Trophoblast cell (in vitro differentiated cells and primary cell): ENCODE measurements around the gene KCNIP3.

ENCODE experiments used
- DNase-seq, 2 donors: peaks; one replicate each; pipeline ENCODE4 v3.0.0-alpha.2; 2016
- H2AFZ ChIP-seq: 2 replicates; pipeline ENCODE4 v1.6.1; 2013; ENCODE audit warnings: low read length, moderate library complexity, mild to moderate bottlenecking; ENCODE audit not compliant: insufficient read depth, poor library complexity
- H2AK5ac ChIP-seq: 2 replicates; pipeline ENCODE4 v1.6.1; 2013; ENCODE audit warnings: mild to moderate bottlenecking, low read length
- H2BK120ac ChIP-seq: 2 replicates; pipeline ENCODE4 v1.6.1; 2013; ENCODE audit warnings: low read length, mild to moderate bottlenecking, moderate library complexity; ENCODE audit not compliant: insufficient read depth, poor library complexity
- H2BK12ac ChIP-seq: 2 replicates; pipeline ENCODE4 v1.6.1; 2013; ENCODE audit warnings: mild to moderate bottlenecking, low read length, moderate library complexity
- H2BK5ac ChIP-seq: 2 replicates; pipeline ENCODE4 v1.6.1; 2013; ENCODE audit warnings: low read length, low read depth, moderate library complexity, mild to moderate bottlenecking; ENCODE audit not compliant: poor library complexity
- H3K14ac ChIP-seq: 2 replicates; pipeline ENCODE4 v1.6.1; 2013; ENCODE audit warnings: mild to moderate bottlenecking, low read length
- H3K18ac ChIP-seq: 2 replicates; pipeline ENCODE4 v1.6.1; 2013; ENCODE audit warnings: mild to moderate bottlenecking, low read length
- H3K23ac ChIP-seq: 2 replicates; pipeline ENCODE4 v1.6.1; 2013; ENCODE audit warnings: low read length
- H3K27ac ChIP-seq: 2 replicates; pipeline ENCODE4 v1.5.1; 2013; ENCODE audit warnings: low read depth, mild to moderate bottlenecking, inconsistent platforms, low read length, moderate library complexity
- H3K27me3 ChIP-seq: 2 replicates; pipeline ENCODE4 v1.6.1; 2013; ENCODE audit warnings: inconsistent platforms, mild to moderate bottlenecking, low read length, moderate library complexity; ENCODE audit not compliant: insufficient read depth
- H3K36me3 ChIP-seq, 2 experiments: 1 replicate in 1 of 2; 2 replicates in 1 of 2; pipeline ENCODE4 v1.6.1; 2013; ENCODE audit warnings: low read length in 2 of 2, mild to moderate bottlenecking in 2 of 2, moderate library complexity in 1 of 2; ENCODE audit not compliant: insufficient read depth in 2 of 2, control insufficient read depth in 1 of 2
- H3K4ac ChIP-seq: 2 replicates; pipeline ENCODE4 v1.6.1; 2013; ENCODE audit warnings: low read depth, mild to moderate bottlenecking, low read length, moderate library complexity
- H3K4me1 ChIP-seq, 2 experiments: 1 replicate in 1 of 2; 2 replicates in 1 of 2; pipeline ENCODE4 v1.6.1; 2013; ENCODE audit warnings: low read length in 2 of 2, mild to moderate bottlenecking in 2 of 2, moderate library complexity in 1 of 2; ENCODE audit not compliant: insufficient read depth in 2 of 2, control insufficient read depth in 1 of 2
- H3K4me2 ChIP-seq: 2 replicates; pipeline ENCODE4 v1.6.1; 2013; ENCODE audit warnings: inconsistent platforms, mild to moderate bottlenecking, low read length, moderate library complexity
- H3K4me3 ChIP-seq: 2 replicates; pipeline ENCODE4 v1.5.1; 2013; ENCODE audit warnings: mild to moderate bottlenecking, low read depth, low read length, inconsistent platforms
- H3K79me1 ChIP-seq: one replicate; pipeline ENCODE4 v1.6.1; 2013; ENCODE audit warnings: low read length
- H3K79me2 ChIP-seq: 2 replicates; pipeline ENCODE4 v1.6.1; 2013; ENCODE audit warnings: low read length, mild to moderate bottlenecking; ENCODE audit not compliant: control insufficient read depth, insufficient read depth, poor library complexity
- H3K9ac ChIP-seq: 2 replicates; pipeline ENCODE4 v1.6.1; 2013; ENCODE audit warnings: mild to moderate bottlenecking, low read length
- H3K9me3 ChIP-seq: 2 replicates; pipeline ENCODE4 v1.6.1; 2013; ENCODE audit warnings: low read depth, mild to moderate bottlenecking, control low read depth, inconsistent platforms, low read length; ENCODE audit not compliant: insufficient read depth
- H4K12ac ChIP-seq: 2 replicates; pipeline ENCODE4 v1.6.1; 2013; ENCODE audit warnings: low read depth, mild to moderate bottlenecking, low read length, moderate library complexity
- H4K8ac ChIP-seq: 2 replicates; pipeline ENCODE4 v1.6.1; 2013; ENCODE audit warnings: low read depth, mild to moderate bottlenecking, low read length, moderate library complexity
- H4K91ac ChIP-seq: one replicate; pipeline ENCODE4 v1.6.1; 2013; ENCODE audit warnings: low read depth, mild to moderate bottlenecking, low read length, moderate library complexity
- WGBS: extraction: QIAGEN DNeasy Blood & Tissue Kit; methylation state at CpG from one replicate; pipeline ENCODE4 v1.1.7; 2013; ENCODE audit warnings: missing lambda C conversion rate; ENCODE audit not compliant: insufficient read length, insufficient coverage; ENCODE audit errors: extremely low coverage; 5-methylcytosine and 5-hydroxymethylcytosine counted together

KCNIP3 gene

DNA sequence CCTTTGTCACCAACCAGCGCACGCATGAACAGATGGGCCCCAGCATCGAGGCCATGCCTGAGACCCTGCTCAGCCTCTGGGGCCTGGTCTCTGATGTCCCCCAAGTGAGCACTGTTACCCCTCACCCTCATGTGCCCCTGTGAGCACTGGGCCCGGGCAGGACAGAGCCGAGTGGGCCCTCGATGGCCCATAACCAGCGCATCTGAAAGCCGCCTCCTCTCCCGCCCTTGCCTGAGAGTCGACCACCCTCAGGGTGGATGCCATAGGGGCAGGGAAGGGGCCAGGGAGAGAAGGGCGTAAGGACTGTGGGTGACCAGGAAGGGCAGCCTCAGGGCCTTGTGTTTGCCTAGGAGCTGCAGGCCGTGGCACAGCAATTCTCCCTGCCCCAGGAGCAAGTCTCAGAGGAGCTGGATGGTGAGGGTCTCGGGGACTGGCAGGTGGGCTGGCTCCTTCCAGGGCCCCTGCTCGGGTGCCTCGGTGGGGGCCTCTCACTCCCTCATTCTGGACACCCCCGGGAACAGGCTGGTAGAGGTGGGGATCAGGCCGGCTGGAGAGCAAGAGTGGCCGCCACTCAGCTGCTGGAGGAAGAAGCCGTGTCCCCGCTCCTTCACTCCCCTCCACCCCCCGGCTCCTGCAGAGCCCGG is 20.8 kb upstream of the KCNIP3 start:
- H2AK5ac ChIP-seq, result no peak overlapping the region
- no peak overlapping the region for H3K4ac ChIP-seq

DNA sequence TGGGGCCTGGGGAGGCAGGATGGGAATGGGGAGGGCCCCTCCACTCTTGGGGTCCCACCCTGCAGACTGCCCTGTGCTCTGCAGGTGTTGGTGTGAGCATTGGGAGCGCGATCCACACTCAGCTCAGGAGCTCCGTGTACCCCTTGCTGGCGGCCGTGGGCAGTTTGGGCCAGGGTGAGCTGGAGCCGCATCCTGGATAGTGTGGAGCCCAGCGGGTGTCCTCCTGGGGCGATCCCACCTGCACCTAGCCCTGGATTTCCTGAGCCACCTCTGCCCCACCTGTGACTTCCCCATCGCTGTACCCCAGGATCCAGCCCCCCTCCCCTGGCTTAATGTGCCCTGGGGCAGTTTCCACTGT is 20.3 kb upstream of the KCNIP3 start:
- Histone ChIP-seq H2BK12ac (no peak overlapping the region), H3K9me3 (peaks cover 2% of the 10 kb centered on the region), H3K27me3 (no peaks in the 10 kb centered on the region), H2AFZ (no peak overlapping the region), H3K14ac (no peak overlapping the region), H3K4me1 (peaks cover 32 to 36% of the 10 kb centered on the region in 2 experiments), H3K4me3 (no peak overlapping the region), H2BK120ac (no peak overlapping the region), H3K4ac (no peak overlapping the region), H3K9ac (no peak overlapping the region), H3K23ac (no peak overlapping the region), H3K36me3 (no peaks in the 10 kb centered on the region), H4K8ac (no peak overlapping the region), H3K79me1 (peaks cover 14% of the 10 kb centered on the region), H2BK5ac (no peak overlapping the region), H3K4me2 (no peak overlapping the region), H3K79me2 (peaks cover 7% of the 10 kb centered on the region), H3K18ac (no peak overlapping the region), H3K27ac (no peak overlapping the region), H4K91ac (no peak overlapping the region), H4K12ac (no peak overlapping the region), H2AK5ac (no peak overlapping the region)
- no CpG with 5 or more reads among the region's 9 CpGs for WGBS
- no peak for DNase-seq

More for the DNA sequence above, 20.8 kb upstream of the KCNIP3 start:
- Histone ChIP-seq H3K9me3 (peaks cover under 1% of the 10 kb centered on the region), H4K91ac (no peak overlapping the region), H3K4me1 (peaks cover 34 to 40% of the 10 kb centered on the region in 2 experiments), H3K79me1 (peaks cover 14% of the 10 kb centered on the region), H3K9ac (no peak overlapping the region), H3K4me2 (no peak overlapping the region), H3K18ac (no peak overlapping the region), H2BK120ac (no peak overlapping the region), H3K36me3 (no peaks in the 10 kb centered on the region), H3K14ac (no peak overlapping the region), H3K27ac (no peak overlapping the region), H3K27me3 (no peaks in the 10 kb centered on the region), H2BK5ac (no peak overlapping the region), H3K23ac (no peak overlapping the region), H4K12ac (no peak overlapping the region), H4K8ac (no peak overlapping the region), H2BK12ac (no peak overlapping the region), H3K79me2 (peaks cover 7% of the 10 kb centered on the region), H2AFZ (no peak overlapping the region), H3K4me3 (no peak overlapping the region)
- WGBS, result no CpG with 5 or more reads among the region's 22 CpGs
- no peak for DNase-seq

DNA sequence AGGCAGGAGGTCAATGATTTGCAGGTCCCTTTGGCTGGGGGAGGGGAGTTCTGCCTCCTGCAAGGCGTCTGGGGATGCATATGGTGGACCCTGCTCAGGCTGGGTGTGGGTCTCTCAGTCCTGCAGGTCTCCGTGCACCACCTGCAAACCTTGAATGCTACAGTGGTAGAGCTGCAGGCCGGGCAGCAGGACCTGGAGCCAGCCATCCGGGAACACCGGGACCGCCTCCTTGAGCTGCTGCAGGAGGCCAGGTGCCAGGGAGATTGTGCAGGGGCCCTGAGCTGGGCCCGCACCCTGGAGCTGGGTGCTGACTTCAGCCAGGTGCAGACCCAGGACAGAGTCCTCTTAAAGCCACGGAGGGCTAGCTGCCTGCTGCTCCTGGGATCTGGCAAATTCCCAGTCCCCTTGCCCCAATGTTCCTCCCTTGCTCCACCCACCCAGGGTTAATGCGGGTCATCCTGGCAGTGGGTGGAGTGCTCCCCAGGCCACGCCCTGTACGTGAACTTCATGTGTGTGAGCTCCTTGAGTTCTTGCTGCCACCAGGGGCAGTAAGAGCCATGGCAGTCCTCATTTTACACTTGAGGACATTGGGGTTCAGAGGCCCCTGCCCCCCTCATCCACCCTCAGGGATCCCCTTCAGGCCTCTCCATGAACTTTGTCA is 19.8 kb upstream of the KCNIP3 start:
- no peak overlapping the region for H2AFZ ChIP-seq

DNA sequence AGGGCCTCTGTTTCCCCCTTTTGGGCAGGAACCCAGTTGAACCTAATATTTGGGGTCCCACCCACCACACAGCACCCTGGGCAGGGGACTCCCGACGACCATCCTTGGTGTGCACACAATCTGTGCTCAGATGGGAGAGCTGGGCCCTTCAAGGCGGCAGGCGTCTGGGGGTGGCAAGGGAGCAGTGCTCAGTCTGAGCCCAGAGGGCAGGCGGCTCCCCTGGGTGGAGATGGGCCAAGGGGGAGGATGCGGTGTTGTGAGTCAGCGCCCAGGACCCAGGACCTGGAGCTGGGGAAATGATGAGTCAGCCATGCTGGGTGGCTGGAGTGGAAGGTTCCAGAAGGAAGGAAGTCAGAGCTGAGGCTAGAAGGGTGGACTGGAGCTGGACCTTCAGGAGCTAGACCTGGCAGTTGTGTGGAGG is 19.1 kb upstream of the KCNIP3 start:
- Histone ChIP-seq H3K23ac (no peak overlapping the region), H2BK12ac (no peak overlapping the region), H3K79me2 (peaks cover 7% of the 10 kb centered on the region), H3K36me3 (no peaks in the 10 kb centered on the region), H3K4me1 (peaks cover 32 to 36% of the 10 kb centered on the region in 2 experiments), H4K91ac (no peak overlapping the region), H3K79me1 (peaks cover 14% of the 10 kb centered on the region), H4K12ac (no peak overlapping the region), H3K18ac (no peak overlapping the region), H3K4me2 (no peak overlapping the region), H3K27ac (no peak overlapping the region), H3K27me3 (no peaks in the 10 kb centered on the region), H3K14ac (no peak overlapping the region), H4K8ac (no peak overlapping the region), H3K4ac (no peak overlapping the region), H2AFZ (no peak overlapping the region), H2BK120ac (no peak overlapping the region), H3K9ac (no peak overlapping the region), H2AK5ac (no peak overlapping the region), H2BK5ac (no peak overlapping the region), H3K9me3 (peaks cover 2% of the 10 kb centered on the region), H3K4me3 (no peak overlapping the region)
- no CpG with 5 or more reads among the region's 7 CpGs for WGBS
- no peak for DNase-seq

More for the DNA sequence above, 19.8 kb upstream of the KCNIP3 start:
- no peak overlapping the region for H4K91ac ChIP-seq
- no peaks in the 10 kb centered on the region for H3K27me3 ChIP-seq
- no peak overlapping the region for H4K12ac ChIP-seq
- H3K4me3 ChIP-seq, result no peak overlapping the region
- peaks cover 14% of the 10 kb centered on the region for H3K79me1 ChIP-seq
- H3K14ac ChIP-seq, result no peak overlapping the region
- H3K36me3 ChIP-seq, result no peaks in the 10 kb centered on the region
- no peak overlapping the region for H3K4ac ChIP-seq
- H3K79me2 ChIP-seq, result peaks cover 7% of the 10 kb centered on the region
- H2AK5ac ChIP-seq, result no peak overlapping the region
- no peak for DNase-seq
- H2BK12ac ChIP-seq, result no peak overlapping the region
- no peak overlapping the region for H3K23ac ChIP-seq
- no peak overlapping the region for H2BK5ac ChIP-seq
- no peak overlapping the region for H2BK120ac ChIP-seq
- H3K4me1 ChIP-seq, result peaks cover 32 to 36% of the 10 kb centered on the region in 2 experiments
- no peak overlapping the region for H3K9ac ChIP-seq
- no CpG with 5 or more reads among the region's 11 CpGs for WGBS
- H3K9me3 ChIP-seq, result peaks cover 2% of the 10 kb centered on the region
- H4K8ac ChIP-seq, result no peak overlapping the region
- H3K18ac ChIP-seq, result no peak overlapping the region
- H3K4me2 ChIP-seq, result no peak overlapping the region
- H3K27ac ChIP-seq, result no peak overlapping the region
